Omental fat pad (tissue), 4 donors: Measurements from ENCODE around the gene CNRIP1. TPM values are rescaled to one million over a fixed set of nuclear protein-coding genes. Genes with fewer than 3 reads are reported as not detected.

Experiments used
- ATAC-seq: fragments of 150-250 bp; one replicate; pipeline ENCODE4 v1.9.1; 2016; ENCODE audit warnings: mild to moderate bottlenecking, moderate library complexity; ENCODE audit not compliant: low FRiP score
- DNase-seq: peaks from one replicate; pipeline ENCODE4 v3.0.0-alpha.2; 2019; ENCODE audit warnings: low spot score
- total RNA-seq, 4 donors: library from RNA; depleted of rRNA; stranded (reverse); fragments of >200 nt; gene quantifications; one replicate each; pipeline ENCODE4 v1.1.0, GENCODE V29; 2016
- TF ChIP-seq, protein P1 (sequence below), 3 donors: fragments of 450-650 bp; IDR thresholded peaks; one replicate each; pipeline ENCODE4 v1.5.1; 2016 to 2017; ENCODE audit warnings: antibody characterized with exemption in 3 of 3, mild to moderate bottlenecking in 3 of 3, moderate library complexity in 2 of 3

CNRIP1 gene
- total RNA-seq, 4 donors from 2014 or later: 40.8 to 67.9 (median 49.4) TPM

DNA sequence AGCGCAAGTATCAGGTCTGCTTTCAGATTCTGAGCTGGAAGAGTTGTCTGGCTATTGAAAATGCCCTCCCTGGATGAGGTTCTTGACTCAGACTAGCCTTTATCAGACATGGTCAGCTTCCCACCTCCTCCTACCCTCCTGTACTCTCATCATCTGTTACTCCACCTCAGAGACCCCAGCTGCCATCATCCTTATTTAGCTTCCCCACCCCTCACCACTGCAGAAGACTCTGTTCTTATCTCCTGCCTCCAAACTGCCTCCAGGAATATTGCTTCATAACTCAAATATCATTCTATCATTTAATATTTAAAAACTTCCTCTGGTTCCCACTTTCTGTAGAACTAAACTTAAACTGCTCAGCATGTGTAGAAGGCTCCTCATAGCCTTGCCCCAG, 36.3 kb downstream of the CNRIP1 start:
- TF ChIP-seq, protein P1, sequence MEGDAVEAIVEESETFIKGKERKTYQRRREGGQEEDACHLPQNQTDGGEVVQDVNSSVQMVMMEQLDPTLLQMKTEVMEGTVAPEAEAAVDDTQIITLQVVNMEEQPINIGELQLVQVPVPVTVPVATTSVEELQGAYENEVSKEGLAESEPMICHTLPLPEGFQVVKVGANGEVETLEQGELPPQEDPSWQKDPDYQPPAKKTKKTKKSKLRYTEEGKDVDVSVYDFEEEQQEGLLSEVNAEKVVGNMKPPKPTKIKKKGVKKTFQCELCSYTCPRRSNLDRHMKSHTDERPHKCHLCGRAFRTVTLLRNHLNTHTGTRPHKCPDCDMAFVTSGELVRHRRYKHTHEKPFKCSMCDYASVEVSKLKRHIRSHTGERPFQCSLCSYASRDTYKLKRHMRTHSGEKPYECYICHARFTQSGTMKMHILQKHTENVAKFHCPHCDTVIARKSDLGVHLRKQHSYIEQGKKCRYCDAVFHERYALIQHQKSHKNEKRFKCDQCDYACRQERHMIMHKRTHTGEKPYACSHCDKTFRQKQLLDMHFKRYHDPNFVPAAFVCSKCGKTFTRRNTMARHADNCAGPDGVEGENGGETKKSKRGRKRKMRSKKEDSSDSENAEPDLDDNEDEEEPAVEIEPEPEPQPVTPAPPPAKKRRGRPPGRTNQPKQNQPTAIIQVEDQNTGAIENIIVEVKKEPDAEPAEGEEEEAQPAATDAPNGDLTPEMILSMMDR (IDR thresholded peaks at IDR 0.05): no peak
- no peak for DNase-seq
- no peak for ATAC-seq

DNA sequence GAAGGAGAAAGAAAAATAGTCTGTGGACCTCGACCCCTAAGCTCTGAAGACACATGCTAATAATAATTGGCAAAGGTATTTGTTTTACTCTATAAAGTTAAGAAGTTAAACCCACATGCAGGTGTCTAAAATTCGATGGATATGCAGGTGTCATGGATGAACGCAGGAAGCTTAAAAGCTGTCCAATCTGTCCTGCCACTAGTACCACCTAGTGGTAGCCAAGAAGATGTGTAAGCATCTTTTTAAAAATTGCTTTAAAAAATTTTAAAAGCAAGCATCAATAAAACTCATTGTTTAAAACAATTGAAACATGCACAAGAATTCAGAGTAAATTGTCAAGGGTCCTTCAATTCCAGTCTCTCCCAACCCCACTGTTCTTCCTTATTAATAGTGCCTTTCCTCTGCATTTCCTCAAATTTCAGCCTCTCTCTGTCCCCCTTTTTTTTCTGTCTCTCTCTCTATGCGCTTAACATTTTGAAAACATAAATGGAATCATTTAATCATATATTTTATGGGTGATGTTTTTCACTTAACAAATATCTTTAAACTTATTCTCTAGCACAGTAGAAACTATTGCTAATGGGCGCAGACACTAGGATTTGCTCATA, 36.8 kb downstream of the CNRIP1 start:
- ATAC-seq (no peak), DNase-seq (no peak)
- TF ChIP-seq, protein P1 (IDR thresholded peaks at IDR 0.05): no peak

DNA sequence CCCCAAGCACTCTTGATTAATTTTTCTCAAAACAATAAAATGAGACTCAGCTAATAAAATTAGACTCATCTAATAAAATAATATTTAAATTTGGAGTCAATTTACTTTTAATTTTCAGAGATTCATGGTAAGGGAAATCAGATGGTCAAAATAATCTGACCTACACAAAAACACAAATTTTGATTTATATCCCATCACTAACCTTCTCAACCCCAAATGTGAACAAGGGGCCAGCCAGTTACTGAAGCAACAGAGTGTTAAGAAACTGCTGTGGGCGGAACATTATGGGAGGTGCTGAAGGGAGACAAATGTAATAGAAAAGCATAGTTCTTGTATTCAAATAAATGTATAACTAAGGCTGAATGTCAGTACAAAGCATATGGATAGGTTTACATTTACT, 39.0 kb downstream of the CNRIP1 start:
- TF ChIP-seq, protein P1 (IDR thresholded peaks at IDR 0.05): no peak
- DNase-seq: no peak
- no peak for ATAC-seq

DNA sequence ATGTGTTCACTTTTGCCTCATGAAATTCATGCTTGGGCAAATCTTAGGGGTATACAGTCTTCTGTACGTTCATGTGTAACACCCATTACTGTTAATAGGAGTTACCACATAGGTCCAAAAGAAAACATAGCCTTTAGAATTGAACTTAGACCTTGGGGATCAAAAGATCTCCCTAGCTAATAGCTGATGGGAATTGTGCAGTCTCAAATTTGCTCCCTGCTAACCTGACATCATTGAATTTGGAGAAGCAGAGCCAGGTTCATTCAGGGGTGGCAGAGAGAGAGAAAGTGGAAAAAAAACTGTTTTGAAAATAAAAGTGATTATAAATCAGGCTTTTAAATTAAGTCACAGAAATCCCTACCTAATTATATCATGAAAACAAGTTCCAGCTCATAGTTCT, 39.4 kb downstream of the CNRIP1 start:
- DNase-seq (no peak), ATAC-seq (no peak)
- TF ChIP-seq, protein P1 (IDR thresholded peaks at IDR 0.05): no peak

DNA sequence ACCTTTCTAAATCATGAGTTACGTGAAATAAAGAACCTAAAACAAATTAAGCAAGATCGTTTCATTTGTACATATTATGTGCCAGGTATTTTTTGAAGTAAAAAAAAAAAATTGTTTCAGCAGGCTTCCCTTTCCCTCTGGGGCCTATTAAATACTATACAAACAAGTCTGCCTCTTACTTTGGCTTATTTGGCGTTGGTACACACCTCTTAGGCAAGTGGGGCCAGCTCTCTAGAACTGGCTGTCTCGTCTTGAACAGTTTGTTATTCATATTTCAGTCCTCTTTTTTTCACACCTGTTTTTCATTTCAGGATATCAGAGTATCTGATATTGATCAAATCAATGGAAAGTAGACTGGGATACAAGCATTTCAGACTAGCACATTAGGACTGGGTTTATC, 40.1 kb downstream of the CNRIP1 start:
- TF ChIP-seq, protein P1 (IDR thresholded peaks at IDR 0.05): no peak
- no peak for ATAC-seq
- DNase-seq: no peak

DNA sequence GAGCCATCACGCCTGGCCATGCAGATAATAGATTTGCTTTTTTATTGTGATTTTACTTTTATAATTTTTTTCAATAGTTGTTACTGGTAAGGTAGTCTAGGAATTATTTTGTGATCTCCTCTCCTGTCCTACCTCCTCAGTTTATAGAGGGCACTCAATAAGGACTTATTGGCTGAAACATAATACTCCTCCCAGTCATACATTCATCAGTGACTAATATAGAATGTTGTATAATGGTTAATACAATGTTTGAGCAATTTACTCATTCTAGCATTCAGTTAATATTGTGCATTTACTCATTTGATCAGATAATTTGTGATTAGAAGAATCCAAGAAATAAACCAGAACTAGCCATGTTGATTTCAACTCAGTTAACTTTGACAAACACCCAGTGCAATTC, 41.6 kb downstream of the CNRIP1 start:
- DNase-seq (no peak), ATAC-seq (no peak)
- TF ChIP-seq, protein P1 (IDR thresholded peaks at IDR 0.05): no peak

DNA sequence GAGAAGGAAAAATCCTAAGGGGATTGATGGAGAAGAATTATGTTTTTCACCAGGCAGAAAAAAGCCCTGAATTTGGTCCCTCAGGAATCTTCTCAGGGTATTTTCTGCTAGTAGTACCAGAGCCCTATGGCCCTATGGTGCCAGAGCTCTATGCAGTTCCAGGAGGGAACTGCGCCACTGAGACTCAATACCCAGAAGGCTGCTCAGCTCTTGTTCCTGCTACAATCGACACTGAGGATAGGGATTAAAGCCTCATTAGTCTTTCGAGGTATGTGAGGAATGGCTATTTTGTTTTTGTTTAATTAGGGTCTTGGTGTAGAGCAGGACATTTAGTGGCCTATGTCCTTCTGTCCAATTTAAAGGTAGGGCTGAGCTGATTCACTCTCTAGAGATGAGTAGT, 45.7 kb downstream of the CNRIP1 start:
- DNase-seq: no peak
- TF ChIP-seq, protein P1 (IDR thresholded peaks at IDR 0.05): no peak
- no peak for ATAC-seq
